GM18873 (cell line): Measurements from ENCODE around the gene GPR34.
A peak's percentile ranks its signal among the peaks of the same experiment; 100 is the strongest.

Source experiments
- ATAC-seq: cut with Tn5 transposase; IDR thresholded peaks from one replicate; pipeline ENCODE4 v1.9.1; 2021; ENCODE audit warnings: mild to moderate bottlenecking, moderate library complexity, moderate number of reproducible peaks; ENCODE audit not compliant: unreplicated experiment, low FRiP score

GPR34 gene

GRCh38 chrX:41730081-41730480 is 41.3 kb downstream of the GPR34 start:
- no peak for ATAC-seq

- ATAC-seq: no peak
Measured at GRCh38 chrX:41732260-41732659, 43.5 kb downstream of the GPR34 start.

- peak; percentile 95 for ATAC-seq
Measured at GRCh38 chrX:41733939-41734338, 45.2 kb downstream of the GPR34 start.

DNA sequence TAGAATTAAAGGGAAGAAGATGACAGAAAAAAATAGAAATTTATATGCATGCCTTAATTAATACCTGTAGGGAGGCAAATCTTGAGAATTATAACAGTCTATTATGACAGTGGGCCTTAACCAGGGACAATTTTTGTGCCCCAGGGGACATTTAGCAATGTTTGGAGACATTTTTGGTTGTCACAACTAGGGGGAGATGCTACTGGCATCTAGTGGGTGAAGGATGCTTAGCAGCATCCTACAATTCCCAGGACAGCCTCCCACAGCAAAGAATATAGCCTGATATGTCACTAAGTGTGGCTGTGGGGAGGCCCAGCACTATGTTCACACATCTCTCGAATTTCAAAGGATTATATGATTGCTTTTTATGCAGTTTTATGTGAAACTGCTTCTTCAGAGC is 45.8 kb downstream of the GPR34 start:
- ATAC-seq: no peak

DNA sequence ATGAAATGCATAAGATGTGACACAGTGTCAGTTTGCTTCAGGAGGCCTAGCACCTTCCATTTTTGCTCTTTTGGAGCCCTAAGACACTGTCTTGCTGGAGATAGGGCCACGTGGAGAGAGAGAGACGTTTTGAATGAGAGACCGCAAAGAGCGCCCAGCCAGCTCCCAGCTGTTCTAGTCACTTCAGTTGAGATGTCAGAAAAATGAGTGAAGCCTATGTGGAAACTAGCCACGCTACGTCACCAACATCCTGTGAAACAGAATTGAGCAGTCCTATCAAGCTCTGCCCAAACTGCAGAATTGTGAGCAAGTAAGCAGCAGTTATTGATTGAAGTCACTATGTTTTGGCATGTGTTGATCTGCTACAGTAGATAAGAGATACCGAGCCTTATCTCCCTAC is 48.3 kb downstream of the GPR34 start:
- no peak for ATAC-seq

DNA sequence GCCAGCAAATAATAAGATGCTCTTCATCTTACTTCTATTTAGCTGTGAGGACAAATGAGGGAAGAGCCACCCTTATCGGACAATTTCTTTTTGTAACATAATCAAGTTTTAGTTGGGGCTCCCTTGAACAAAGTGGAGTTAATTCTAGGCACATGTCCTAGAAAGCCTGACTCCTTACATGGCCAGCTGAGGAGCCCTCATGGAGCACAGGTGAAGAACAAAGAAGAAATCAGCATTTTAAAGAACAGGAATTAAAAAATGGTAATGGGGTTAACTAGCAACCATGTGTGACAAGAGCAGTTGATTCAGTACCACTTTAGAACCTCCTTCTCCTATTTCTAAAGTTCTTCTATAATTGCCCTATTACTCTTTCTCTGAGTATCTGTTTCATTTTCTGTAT is 51.1 kb downstream of the GPR34 start:
- no peak for ATAC-seq
